Testis (tissue), 3 donors: ENCODE data around the gene CYB5RL. TPM values are rescaled to one million over a fixed set of nuclear protein-coding genes. Genes with fewer than 3 reads are reported as not detected.

Experiments
- DNase-seq: peaks from one replicate; pipeline ENCODE4 v3.0.0-alpha.2; 2019
- H3K27ac ChIP-seq, 2 donors: fragments of 200-600 bp; sonication (generic); one replicate each; pipeline ENCODE4 v1.5.1; 2019
- H3K27me3 ChIP-seq: fragments of 200-600 bp; sonication (generic); one replicate; pipeline ENCODE4 v1.5.1; 2019
- H3K36me3 ChIP-seq: fragments of 200-600 bp; sonication (generic); one replicate; pipeline ENCODE4 v1.5.1; 2017; ENCODE audit warnings: low read depth; ENCODE audit errors: missing control alignments
- H3K4me1 ChIP-seq: fragments of 200-600 bp; sonication (generic); one replicate; pipeline ENCODE4 v1.5.1; 2019
- H3K4me3 ChIP-seq, 2 donors: fragments of 200-600 bp; sonication (generic); one replicate each; pipeline ENCODE4 v1.5.1; 2017 to 2019
- H3K9me3 ChIP-seq: fragments of 200-600 bp; sonication (generic); one replicate; pipeline ENCODE4 v1.5.1; 2017
- CTCF ChIP-seq, 3 experiments: fragments of 450-650 bp in 2 of 3; fragments of 200-600 bp in 1 of 3; sonication (generic) in 1 of 3; IDR thresholded peaks; one replicate each; pipeline ENCODE4 v1.5.1; 2016 to 2019; ENCODE audit warnings: antibody characterized with exemption in 3 of 3, mild to moderate bottlenecking in 2 of 3, moderate library complexity in 1 of 3
- POLR2A ChIP-seq: fragments of 450-650 bp; IDR thresholded peaks from one replicate; pipeline ENCODE4 v1.6.1; 2017; ENCODE audit warnings: antibody characterized with exemption, mild to moderate bottlenecking, moderate library complexity
- WGBS, 2 donors: methylation state at CpG; one replicate each; pipeline ENCODE4 v1.1.5; 2018; 5-methylcytosine and 5-hydroxymethylcytosine counted together
- intact Hi-C: fragments of 100-400 bp; cut with DNase I; formaldehyde crosslinking; loops from one replicate; pipeline ENCODE4 v1.15.1; 2023; ENCODE audit warnings: low total_unique reads
- polyA plus RNA-seq: library from polyadenylated mRNA; stranded (reverse); fragments of 350-450 nt; fragmentation: Illumina TruSeq; extraction: RNeasy Lipid Tissue Mini Kit (QIAGEN cat#74804); gene quantifications from one replicate; pipeline ENCODE4 v1.2.3, GENCODE V29; 2014; ENCODE audit warnings: low read depth, low replicate concordance; ENCODE audit not compliant: insufficient read depth
- total RNA-seq, 2 donors: library from RNA; depleted of rRNA; stranded (reverse); fragments of >200 nt; gene quantifications; one replicate each; pipeline ENCODE4 v1.2.3, GENCODE V29; 2016

Gene CYB5RL
- total and polyA plus RNA-seq, 3 donors from 2014 or later, result 6.3 to 11.5 (median 8.7) TPM

- intact Hi-C loops, result no loop called here
- TF ChIP-seq CTCF (IDR thresholded peaks at IDR 0.05), result no peak
- TF ChIP-seq POLR2A, result no peak
- WGBS, 2 donors, result 81 to 84% methylated on average over 8 to 9 of the region's 9 CpGs
Measured at GRCh38 chr1:54178296-54179070, 21.3 kb downstream of the CYB5RL start.

DNA sequence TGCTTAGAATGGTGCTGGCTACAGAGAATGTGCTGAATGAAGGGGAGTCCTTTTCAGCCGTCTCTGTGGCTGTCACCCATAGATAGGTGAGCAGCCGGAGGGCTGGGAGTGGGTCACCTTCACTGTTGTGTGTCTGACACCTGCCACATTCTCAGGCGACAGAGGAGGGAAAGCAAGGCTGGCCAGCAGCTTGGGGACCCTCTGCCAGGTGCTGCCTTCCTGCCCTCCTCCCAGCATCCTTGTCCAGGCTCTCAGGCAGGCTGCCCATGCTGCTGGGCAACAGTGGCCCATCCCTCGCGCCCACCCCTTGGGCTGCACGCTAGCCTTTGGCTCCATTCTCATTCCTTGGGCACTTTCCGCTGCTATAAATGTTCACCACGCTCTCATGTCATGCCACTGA lies 22.1 kb downstream of the CYB5RL start:
- Histone ChIP-seq H3K27me3 (no peaks in the 10 kb centered on the region), H3K9me3 (no peaks in the 10 kb centered on the region), H3K4me3 (no peak overlapping the region), H3K4me1 (no peaks in the 10 kb centered on the region), H3K36me3 (no peaks in the 10 kb centered on the region), H3K27ac (no peak overlapping the region)
- DNase-seq, result no peak
- intact Hi-C loops, result no loop called here
- 94 to 95% methylated on average over 8 of the region's 8 CpGs for WGBS, 2 donors
- TF ChIP-seq CTCF (IDR thresholded peaks at IDR 0.05), result no peak
- TF ChIP-seq POLR2A, result no peak

More at GRCh38 chr1:54178296-54179070, 21.3 kb downstream of the CYB5RL start:
- no peaks in the 10 kb centered on the region for H3K9me3 ChIP-seq
- no peak overlapping the region for H3K27ac ChIP-seq
- DNase-seq, result no peak
- no peaks in the 10 kb centered on the region for H3K36me3 ChIP-seq
- H3K4me3 ChIP-seq, result no peak overlapping the region
- no peaks in the 10 kb centered on the region for H3K27me3 ChIP-seq
- H3K4me1 ChIP-seq, result no peaks in the 10 kb centered on the region

GRCh38 chr1:54176621-54177327 lies 23.1 kb downstream of the CYB5RL start:
- DNase-seq, result no peak
- 90 to 98% methylated on average over 6 of the region's 6 CpGs for WGBS, 2 donors
- Histone ChIP-seq H3K27ac (no peak overlapping the region), H3K9me3 (no peaks in the 10 kb centered on the region), H3K27me3 (no peaks in the 10 kb centered on the region), H3K4me1 (no peaks in the 10 kb centered on the region), H3K4me3 (no peak overlapping the region), H3K36me3 (no peaks in the 10 kb centered on the region)
- TF ChIP-seq CTCF (IDR thresholded peaks at IDR 0.05) (no peak), POLR2A (no peak)
- intact Hi-C loops, result no loop called here

- no peaks in the 10 kb centered on the region for H3K4me1 ChIP-seq
- TF ChIP-seq POLR2A, result no peak
- TF ChIP-seq CTCF (IDR thresholded peaks at IDR 0.05), result no peak
- no peak overlapping the region for H3K4me3 ChIP-seq
- no peaks in the 10 kb centered on the region for H3K27me3 ChIP-seq
- no peaks in the 10 kb centered on the region for H3K36me3 ChIP-seq
- DNase-seq, result no peak
- H3K9me3 ChIP-seq, result no peaks in the 10 kb centered on the region
- intact Hi-C loops, result no loop called here
- H3K27ac ChIP-seq, result no peak overlapping the region
- WGBS, 2 donors, result 92 to 100% methylated on average over 3 to 4 of the region's 4 CpGs
Measured at GRCh38 chr1:54174106-54174505, 25.7 kb downstream of the CYB5RL start.
